Measurements from ENCODE around the gene HEATR5A.
"Not testable (repeated sequence)": the region's sequence is repeated elsewhere in the genome, so short reads cannot be mapped to it uniquely, and the experiment has no call there.

The HEATR5A gene

DNA sequence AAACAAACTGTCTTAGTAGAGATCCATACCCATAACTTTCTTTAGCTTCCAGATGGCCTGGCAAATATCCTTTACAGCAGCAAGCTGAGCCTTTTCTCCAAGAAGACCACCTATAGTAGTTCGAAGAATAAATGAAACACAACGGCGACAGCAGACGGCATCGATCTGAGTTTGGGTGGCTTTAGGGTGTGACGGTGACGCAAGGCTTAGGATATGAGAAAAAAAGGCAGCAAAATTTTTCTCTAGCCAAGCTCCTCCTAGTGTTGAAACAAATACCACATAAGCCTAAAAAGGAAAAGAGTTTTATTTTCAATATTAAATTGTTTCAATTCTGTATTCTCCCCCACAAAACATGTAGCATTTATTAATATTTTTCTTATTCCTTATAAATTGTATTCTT is 33.3 kb downstream of the HEATR5A start:
- no peak for DNase-seq

DNA sequence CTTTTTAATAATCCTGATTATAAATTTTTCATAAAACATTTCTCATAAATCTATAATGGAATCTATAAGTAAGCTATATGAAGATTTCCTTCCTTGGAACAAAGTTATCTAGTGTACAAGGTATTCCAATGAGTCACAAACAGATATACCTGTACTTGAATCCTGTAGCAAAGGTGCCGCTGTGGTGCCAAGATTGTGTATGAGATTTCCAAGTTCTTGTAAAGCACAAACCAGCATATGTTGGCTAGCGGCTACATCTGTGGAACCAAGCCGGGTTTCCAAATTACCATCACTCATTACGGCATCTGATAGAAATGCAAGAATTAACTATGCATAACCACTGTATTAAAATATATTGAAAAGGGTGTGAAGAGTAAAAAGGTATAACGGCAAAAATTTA is 34.1 kb downstream of the HEATR5A start:
- DNase-seq, result no peak

DNA sequence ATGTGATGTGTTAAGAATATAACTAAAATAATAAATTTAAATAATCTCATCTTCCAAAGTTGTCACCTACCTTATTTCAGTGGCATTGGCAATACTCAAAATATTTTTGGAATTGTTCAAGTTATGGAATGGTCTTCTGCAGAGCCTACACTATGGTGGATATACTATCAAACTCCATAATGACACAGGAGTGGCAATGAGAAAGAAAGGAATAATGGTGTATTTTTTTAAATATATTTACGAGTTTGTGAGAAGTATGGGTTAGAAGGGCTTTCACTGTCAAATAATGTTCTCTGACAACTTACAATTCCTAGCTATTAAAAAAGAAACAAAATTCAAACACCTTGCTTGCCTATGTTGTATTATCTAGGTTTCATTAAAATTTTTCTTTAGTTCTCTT is 38.1 kb downstream of the HEATR5A start:
- no peak for DNase-seq

DNA sequence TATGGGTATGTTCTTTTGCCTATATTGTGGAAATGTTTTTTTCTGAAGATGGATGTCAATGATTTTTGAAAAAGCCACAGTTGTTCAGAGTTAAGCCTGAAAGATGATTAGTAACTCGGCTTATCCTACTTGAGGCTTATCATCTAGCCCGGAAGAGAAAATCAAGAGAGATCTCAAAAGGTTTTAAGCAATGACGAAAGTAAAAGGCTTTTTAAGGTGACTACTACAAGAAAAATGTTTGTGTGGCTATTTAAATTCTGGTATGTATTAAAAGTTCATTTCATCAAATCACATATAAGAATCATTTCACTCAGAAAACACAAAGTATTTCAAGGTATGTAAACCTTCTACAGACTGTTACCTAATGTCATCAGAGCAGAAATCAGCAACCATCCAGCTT is 40.2 kb downstream of the HEATR5A start:
- no peak for DNase-seq

DNA sequence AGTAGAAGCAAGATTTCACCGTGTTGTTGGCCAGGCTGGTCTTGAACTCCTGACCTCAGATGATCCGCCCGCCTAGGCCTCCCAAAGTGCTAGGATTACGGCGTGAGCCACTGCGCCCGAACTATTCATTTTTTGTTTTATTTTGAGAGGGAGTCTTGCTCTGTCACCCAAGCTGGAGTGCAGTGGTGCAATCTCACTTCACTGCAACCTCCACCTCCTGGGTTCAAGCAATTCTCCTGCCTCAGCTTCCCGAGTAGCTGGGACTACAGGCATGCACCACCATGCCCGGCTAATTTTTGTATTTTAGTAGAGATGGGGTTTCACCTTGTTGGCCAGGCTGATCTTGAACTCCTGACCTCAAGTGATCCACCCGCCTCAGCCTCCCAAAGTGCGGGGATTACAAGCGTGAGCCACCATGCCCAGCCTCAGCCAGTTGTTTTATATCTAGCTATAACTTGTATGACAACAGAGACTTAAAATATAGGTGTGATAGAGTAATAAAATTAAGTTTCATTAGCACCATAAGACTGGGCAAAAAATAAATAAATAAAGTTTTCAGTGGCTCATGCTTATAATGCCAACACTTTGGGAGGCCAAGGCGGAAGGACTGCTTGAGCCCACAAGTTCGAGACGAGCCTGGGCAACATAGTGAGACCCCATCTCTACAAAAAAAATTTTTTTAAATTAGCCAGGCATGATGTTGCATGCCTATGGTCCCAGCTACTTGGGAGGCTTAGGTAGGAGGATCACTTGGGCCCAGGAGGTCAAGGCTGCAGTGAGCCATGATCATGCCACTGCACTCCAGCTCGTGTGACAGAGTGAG is 41.0 kb downstream of the HEATR5A start:
- DNase-seq, result not testable (repeated sequence)

DNA sequence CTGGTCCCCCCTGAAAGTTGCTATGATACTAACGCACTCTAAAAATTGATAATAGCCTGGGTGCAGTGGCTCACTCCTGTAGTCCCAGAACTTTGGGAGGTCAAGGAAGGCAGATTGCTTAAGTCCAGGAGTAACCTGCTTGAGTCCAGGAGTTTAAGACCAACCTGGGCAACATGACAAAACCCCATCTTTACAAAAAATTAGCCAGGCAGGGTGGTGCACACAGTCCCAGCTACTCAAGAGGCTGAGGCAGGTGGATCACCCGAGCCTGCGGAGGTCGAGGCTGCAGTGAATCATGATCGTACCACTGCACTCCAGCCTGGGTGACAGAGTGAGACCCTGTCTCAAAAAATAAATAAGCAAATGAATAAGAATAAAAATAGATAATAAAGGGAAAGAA is 42.9 kb downstream of the HEATR5A start:
- DNase-seq, result no peak

DNA sequence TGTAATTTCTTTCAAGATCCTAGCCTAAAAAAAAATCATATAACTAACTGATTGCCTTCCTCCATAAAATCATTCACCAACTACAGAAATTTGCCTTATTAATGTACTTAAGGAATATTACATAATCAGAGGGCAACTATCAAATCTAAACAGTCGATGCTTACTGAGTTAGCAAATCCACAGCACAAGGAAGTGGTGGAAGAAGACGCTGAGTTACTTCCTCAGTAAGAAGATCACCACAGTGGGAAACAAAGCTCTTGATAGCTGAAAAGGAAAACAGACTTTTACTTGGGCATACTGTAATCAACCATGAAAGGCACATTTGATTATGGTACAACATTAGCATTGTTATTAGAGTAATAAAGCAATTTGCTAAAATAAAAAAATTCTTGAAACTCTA is 48.7 kb downstream of the HEATR5A start:
- no peak for DNase-seq

DNA sequence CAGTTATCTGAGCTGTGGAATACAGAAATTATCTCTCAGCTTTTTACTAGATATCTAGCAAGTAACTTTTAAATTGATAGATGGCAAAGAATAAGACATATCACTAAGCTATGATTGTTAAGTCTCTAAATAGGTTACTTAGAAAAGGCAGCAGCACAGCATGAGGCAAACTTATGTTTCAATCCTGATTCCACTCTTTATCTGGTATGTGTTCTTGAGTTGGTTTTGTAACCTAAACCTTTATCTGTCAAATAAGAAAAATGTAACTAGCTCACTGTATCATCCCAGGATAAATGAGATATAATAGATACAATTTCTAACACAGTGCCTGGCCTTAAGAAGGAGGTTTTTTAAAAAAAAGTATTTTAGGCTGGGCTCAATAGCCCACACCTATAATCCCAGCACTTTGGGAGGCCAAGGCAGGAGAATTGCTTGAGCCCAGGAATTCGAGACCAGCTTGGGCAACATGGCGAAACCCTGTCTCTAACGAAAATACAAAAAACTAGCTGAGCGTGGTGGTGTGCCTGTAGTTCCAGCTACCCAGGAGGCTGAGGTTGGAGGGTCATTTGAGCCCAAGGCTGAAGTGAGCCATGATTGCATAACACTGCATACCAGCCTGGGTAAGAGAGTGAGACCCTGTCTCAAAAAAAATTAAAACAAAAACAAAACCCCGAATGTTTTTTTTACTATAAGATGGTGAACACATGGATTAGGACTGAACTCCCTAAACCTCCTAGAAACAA is 56.8 kb downstream of the HEATR5A start:
- no peak for DNase-seq

DNA sequence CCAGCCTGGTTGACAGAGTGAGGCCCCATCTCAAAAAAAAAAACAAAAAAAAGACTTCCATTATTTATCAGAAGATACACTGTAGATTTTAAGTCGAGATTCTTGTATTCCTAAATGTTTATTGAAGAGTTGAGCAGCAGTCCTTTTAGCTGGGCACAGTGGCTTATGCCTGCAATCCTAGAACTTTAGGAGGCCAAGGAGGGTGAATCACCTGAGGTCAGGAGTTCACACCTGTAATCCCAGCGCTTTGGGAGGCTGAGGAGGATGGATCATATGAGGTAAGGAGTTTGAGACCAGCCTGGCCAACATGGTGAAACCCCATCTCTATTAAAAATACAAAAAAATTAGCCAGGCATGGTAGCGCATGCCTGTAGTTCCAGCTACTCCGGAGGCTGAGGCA is 57.6 kb downstream of the HEATR5A start:
- DNase-seq, result no peak

DNA sequence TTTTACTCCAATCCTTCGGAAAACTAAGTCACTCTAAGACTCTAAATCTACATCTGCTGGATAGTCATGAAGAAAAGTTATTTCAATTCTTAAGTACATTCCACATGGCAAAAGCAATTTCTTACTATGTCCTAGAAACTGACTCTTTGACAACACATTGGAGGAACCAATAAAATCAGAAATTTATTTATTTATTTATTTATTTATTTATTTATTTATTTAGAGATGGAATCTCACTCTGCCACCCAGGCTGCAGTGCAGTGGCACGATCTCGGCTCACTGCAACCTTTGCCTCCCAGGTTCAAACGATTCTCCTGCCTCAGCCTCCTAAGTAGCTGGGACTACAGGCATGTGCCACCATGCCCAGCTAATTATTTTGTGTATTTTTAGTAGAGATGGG is 58.6 kb downstream of the HEATR5A start:
- DNase-seq, result not testable (repeated sequence)

DNA sequence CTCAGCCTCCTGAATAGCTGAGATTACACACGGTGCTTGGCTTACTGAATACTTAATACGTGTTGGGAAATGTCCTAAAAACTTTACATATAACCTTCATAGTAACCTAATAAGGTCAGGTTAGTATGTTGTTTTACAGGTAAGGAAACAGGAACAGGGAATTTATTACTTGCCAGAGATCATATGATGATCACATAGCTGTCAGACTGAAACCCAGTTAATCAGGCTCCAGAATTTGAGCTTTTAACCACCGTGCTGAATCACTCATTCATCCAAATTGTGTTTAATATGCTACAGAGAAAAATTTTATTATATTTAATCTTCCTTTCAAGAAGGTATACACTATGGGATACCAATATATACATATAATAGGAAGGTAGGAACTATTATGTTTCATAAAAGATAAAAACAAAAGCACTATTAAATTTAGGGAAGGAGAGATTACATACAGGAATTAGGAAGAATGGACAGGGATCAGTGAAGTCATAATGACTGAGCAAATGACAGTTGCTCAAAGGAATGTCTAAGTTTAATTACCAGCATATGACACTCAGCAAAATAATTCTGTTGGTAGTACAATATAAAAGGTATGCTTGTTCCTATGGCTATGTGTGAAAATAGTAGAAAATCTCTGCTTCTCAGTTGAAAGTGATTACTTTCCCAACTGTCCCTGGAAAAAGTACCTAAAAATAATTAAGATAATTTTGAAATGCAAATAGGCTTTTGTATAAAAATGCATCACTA is 59.3 kb downstream of the HEATR5A start:
- no peak for DNase-seq

DNA sequence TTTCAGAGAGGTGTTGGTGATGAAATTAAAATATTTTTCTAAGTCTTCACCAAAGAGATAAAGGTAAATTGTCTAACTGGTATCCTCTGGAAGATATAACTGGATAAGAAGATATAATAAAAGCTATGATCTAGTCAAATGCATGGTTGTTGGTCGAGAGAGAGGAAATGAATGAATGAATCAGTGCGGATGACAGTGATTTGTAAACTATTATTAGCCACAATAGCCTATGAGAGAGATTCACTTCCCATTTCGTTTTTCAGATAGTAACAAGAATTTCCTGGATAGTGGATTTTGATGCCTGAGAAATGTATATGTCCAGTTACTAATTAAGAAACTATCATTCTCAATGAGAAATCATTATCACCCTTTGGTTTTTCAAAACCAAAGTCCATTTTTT is 63.1 kb downstream of the HEATR5A start:
- DNase-seq, result no peak

DNA sequence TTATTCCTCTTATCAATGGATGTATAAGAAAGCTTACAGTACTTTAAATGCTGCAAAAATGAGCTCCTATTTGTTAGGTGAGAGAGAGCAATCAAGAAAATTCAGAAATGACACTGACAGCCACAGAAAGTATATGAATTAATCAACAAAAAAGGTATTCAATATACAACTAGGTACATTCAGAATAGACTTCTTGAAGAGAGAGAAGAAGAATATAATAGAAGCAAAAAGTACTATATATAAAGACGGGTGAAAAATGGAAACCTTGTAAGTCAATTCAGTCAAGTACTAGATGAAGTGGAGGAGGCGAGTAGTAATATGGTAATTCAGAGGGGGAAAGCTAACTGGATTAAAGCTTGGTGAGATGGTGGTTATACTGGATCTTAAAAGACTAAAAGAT is 74.3 kb downstream of the HEATR5A start:
- DNase-seq, result no peak

DNA sequence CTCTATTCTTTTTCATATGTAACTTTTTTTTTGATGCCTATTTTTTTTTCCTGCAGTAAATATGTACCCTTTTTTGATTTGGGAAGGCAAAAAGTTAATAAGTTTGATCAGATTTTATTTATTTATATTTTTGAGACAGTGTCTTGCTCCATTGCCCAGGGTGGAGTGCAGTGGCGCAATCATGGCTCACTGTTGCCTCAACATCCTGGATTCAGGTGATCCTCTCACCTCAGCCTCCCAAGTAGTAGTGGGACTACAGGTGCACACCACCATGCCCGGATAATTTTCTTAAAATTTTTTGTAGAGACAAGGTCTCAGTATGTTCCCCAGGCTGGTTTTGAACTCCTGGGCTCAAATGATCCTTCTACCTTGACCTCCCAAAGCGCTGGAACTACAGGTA is 79.1 kb downstream of the HEATR5A start:
- no peak for DNase-seq

DNA sequence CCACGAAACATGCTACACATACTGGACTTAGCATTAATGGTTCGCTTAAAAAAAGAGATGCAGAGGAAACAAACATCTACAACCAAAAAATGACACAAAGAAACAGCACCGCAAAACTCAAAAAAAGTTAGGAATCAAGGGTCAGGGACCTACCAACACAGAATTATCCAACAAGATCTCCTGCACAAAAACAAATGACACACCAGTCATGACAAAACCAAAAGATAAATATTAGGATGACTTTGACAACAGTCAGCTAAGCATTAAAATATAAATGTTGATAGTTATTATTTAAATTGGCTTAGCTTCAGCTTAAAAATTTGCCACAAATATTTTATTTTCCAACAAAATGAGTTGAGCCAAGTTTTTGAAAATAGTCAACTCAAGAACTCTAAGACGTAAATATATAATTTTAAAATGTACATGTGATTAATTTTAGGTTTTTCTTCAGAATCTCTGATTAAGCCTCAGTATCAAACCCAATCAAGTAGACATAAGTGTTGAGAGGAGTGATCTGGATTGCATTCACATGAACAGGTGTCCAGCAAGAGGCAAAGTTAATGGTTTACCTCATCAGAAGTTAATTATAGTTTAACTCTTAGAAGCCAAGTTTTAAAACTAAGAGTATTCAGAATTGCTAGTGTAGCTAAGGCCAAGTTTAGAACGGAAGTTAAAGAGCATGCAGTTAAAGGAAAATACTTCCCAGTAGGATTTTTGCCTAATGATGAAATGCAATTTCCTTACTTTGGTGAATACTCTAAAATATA is 79.9 kb downstream of the HEATR5A start:
- no peak for DNase-seq

DNA sequence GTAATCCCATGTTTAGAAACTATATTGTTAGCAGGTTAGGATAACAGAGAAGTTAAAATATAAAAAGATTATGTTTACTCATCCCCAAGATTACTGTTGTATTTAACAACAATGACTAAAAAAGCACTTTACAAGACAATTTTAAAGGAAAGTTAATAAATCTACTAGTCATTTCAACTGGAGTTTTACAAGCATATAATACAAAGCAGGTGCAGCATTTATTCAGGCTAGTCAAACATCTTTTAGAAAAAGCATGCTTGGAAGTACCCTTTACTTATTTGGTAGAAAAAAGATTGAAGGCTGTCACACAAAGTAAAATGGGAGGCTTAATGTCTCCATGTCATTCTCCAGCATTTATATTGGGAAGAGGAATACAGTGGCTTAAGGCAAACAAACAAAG is 80.6 kb downstream of the HEATR5A start:
- DNase-seq, result no peak

DNA sequence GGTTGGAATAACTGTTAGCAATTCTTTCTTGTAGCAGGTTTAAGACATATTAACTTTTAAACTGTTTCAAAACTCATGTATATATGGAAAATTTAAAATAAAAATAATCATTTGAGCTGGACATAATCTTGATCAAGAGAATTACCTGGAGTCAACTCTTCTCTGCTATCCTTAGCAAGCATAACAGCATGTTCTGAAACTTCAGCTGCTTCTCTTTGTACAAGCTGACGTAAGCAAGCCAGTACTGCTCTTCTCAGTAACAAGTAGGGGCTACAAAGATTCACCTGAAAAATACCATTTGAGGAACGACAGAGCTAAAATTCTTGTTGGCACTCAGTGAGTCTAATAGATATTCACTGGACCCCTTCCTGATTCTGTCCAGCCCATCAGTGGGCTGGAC is 83.0 kb downstream of the HEATR5A start:
- no peak for DNase-seq

DNA sequence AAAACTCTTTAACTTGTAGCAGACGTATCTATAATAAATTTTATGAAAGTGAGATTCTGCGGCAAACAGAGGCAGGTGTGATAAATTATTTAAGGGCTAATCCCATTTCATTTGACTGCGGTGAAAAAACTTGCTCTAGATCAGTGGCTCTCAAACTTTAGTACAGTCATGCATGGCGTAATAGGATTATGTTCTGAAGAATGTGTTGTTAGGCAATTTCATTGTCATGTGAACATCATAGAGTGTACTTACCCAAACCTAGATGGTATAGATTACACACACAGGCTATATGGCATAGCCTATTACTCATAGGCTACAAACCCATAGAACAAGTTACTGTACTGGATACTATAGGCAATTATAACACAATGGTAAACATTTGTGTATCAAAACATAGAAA is 83.7 kb downstream of the HEATR5A start:
- no peak for DNase-seq

DNA sequence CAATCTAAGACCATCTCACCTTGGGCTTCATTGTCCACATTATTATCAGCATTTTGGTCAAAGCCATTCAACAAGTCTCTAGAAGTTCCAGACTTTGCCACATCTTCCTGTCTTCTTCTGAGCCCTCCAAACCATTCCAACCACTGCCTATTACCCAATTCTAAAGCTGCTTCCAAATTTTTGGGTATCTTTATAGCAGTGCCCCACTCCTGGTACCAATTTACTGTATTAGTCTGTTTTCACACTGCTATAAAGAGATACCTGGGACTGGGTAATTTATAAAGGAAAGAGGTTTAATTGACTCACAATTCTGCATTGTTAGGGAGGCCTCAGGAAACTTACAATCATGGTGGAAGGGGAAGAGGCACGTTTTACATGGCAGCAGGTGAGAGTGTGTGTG is 89.0 kb downstream of the HEATR5A start:
- DNase-seq, result not testable (repeated sequence)

DNA sequence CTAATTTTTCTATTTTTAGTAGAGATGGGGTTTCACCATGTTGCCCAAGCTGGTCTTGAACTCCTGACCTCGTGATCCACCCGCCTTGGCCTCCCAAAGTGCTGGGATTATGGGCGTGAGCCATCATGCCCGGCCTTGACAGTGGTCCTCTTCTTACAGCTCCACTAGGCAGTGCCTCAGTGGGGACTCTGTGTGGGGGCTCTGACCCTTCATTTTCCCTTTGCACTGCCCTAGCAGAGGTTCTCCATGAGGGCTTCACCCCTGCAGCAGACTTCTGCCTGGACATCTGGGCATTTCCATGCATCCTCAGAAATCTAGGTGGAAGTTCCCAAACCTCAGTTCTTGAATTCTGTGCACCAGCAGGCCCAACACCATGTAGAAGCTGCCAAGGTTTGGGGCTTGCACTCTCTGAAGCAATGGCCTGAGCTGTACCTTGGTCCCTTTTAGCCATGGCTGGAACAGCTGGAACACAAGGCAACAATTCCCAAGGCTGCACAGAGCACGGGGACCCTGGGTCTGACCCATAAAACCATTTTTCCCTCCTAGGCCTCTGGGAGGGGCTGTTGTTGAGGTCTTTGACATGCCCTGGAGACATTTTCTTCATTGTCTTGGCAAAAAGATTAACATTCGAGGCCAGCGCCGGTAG is 90.4 kb downstream of the HEATR5A start:
- not testable (repeated sequence) for DNase-seq

DNA sequence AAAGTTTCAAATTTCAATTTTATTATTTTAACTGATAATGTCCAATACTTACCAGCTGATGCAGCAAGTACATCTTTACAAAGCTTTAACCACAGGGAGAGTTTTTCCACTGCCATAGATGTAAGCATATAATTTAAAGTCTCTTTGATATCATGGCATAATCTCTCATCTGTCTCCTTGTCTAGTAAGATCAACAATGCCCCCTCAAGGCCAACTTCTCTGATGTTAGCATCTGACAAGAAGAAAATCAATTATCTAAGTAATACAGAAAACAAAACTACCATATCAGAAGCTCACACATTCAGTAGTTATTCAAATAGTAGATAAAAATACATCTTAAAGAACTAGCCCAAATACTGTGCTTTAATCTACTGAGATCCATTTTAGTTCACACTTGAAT is 94.2 kb downstream of the HEATR5A start:
- DNase-seq, result no peak

DNA sequence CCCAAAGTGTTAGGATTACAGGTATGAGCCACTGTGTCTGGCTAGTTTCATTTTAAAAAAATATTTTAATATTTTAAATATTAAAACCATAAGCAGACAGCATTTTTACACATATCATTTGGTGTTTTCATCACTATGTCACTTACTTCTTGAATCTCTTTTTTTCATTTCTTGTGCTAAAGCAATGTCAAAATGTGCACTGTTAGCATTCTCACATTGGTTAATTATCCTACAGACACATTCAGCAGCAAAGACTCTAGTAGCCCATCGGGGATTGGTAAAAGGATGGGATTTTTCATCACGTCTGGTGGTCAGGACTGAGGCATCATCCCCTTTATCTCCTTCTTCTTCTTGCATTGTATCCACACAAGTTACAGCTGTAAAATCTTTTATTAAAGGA is 96.9 kb downstream of the HEATR5A start:
- no peak for DNase-seq

Measured in activated CD8-positive, alpha-beta memory T cell treated with anti-CD3 and anti-CD28 coated beads for 24 hours (primary cell).